Measurements from ENCODE around the gene PAK3. TPM values are rescaled to one million over a fixed set of nuclear protein-coding genes. Genes with fewer than 3 reads are reported as not detected.

Gene PAK3
- total and polyA plus RNA-seq, 4 experiments from 2014 or later = 1.00 to 1.5 (median 1.5) TPM

DNA sequence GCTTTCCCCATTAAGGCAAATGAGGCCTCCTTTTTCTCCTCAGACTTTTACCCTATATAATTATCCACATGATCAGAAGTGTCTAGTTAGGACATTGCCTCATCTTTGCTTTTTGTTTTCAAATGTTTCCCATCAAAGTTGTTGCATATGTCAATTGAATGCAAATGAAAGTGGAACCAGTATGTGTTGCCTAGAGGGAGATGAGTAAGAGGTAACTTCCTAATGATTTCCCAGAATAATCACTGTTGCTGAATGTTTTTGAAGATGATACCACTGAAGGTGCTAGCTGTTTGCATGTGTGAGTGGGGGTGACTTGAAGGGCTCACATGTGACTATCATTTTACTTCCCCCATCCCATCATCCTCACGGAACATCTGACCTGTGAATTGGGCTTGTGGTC, 33.9 kb downstream of the PAK3 start:
- Mint-ChIP-seq H3K27me3 (no peaks in the 10 kb centered on the region), H3K36me3 (peaks cover 0 to 2% of the 10 kb centered on the region in 2 donors), H3K4me1 (peaks cover 0 to 4% (median 0%) of the 10 kb centered on the region in 4 donors), H3K4me3 (no peak overlapping the region), H3K9me3 (no peaks in the 10 kb centered on the region), H3K27ac (no peak overlapping the region)
- intact Hi-C loops (cut with micrococcal nuclease) = no loop called here
- no peak overlapping the region for H3K4me3 ChIP-seq (ENCODE audit: low read length in 2 of 2)
- H3K4me1 ChIP-seq (ENCODE audit: insufficient read depth, low read length) = no peaks in the 10 kb centered on the region
- H3K36me3 ChIP-seq (ENCODE audit: insufficient read depth, low read length) = no peaks in the 10 kb centered on the region
- DNase-seq = no peak
- ChIA-PET CTCF (ENCODE audit: partially characterized antibody) (no interaction called here), POLR2A (ENCODE audit: partially characterized antibody) (no interaction called here)
- no peak overlapping the region for H3K27ac ChIP-seq (ENCODE audit: low read depth, low read length)
- no peaks in the 10 kb centered on the region for H3K9me3 ChIP-seq (ENCODE audit: control insufficient read depth in 1 of 2, low read length in 2 of 2)
- H3K27me3 ChIP-seq (ENCODE audit: insufficient read depth, low read length) = no peaks in the 10 kb centered on the region

DNA sequence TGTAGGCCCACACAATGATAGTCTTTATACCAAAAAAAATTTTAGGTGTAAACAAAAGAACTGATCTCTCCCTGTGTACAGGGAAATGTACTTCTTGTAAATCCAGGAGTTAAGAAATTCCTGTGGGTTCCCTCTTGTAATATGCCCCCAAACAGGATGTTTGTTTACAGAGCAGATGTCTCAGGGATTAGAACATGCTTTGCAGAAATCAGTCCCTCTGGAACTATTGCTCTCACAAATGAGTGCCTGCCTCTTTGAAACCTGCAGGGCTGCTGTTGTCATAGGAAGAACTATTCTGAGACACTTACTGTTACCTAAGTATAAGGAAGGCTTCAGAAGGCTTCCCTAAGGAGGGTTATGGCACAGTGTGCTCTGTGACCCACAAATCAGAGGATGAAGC, 35.6 kb downstream of the PAK3 start:
- ChIA-PET POLR2A (ENCODE audit: partially characterized antibody) (no interaction called here), CTCF (ENCODE audit: partially characterized antibody) (no interaction called here)
- H3K27me3 ChIP-seq (ENCODE audit: insufficient read depth, low read length) = no peaks in the 10 kb centered on the region
- Mint-ChIP-seq H3K4me1 (peaks cover 0 to 4% (median 0%) of the 10 kb centered on the region in 4 donors), H3K27me3 (no peaks in the 10 kb centered on the region), H3K36me3 (peaks cover 0 to 2% of the 10 kb centered on the region in 2 donors), H3K9me3 (no peaks in the 10 kb centered on the region), H3K4me3 (no peak overlapping the region), H3K27ac (no peak overlapping the region)
- DNase-seq = no peak
- intact Hi-C loops (cut with micrococcal nuclease) = no loop called here
- no peaks in the 10 kb centered on the region for H3K36me3 ChIP-seq (ENCODE audit: insufficient read depth, low read length)
- no peak overlapping the region for H3K4me3 ChIP-seq (ENCODE audit: low read length in 2 of 2)
- H3K9me3 ChIP-seq (ENCODE audit: control insufficient read depth in 1 of 2, low read length in 2 of 2) = no peaks in the 10 kb centered on the region
- no peak overlapping the region for H3K27ac ChIP-seq (ENCODE audit: low read depth, low read length)
- no peaks in the 10 kb centered on the region for H3K4me1 ChIP-seq (ENCODE audit: insufficient read depth, low read length)

DNA sequence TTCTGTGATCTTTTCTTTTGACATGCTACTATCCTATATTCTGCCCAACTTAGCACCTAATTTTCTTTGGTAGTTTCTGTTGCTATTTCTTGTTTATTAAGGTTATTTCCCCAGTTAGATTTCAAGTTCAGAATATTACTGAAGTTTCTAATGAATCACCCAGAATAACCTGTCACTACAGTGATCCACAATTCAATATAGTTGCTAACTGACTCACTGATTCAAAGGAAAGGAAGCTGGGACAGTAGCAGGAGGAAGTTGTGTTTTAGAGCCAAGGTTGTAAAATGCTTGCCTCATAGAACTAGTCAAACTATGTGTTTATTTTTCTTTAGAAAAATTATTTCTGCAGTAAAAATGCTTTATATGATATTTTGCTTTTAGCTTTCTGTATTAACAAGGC, 37.4 kb downstream of the PAK3 start:
- H3K9me3 ChIP-seq (ENCODE audit: control insufficient read depth in 1 of 2, low read length in 2 of 2) = no peaks in the 10 kb centered on the region
- no peak overlapping the region for H3K4me3 ChIP-seq (ENCODE audit: low read length in 2 of 2)
- Mint-ChIP-seq H3K36me3 (no peaks in the 10 kb centered on the region), H3K4me3 (no peak overlapping the region), H3K27ac (no peak overlapping the region), H3K27me3 (no peaks in the 10 kb centered on the region), H3K9me3 (no peaks in the 10 kb centered on the region), H3K4me1 (peaks cover 0 to 4% (median 0%) of the 10 kb centered on the region in 4 donors)
- H3K4me1 ChIP-seq (ENCODE audit: insufficient read depth, low read length) = no peaks in the 10 kb centered on the region
- intact Hi-C loops (cut with micrococcal nuclease) = no loop called here
- no peaks in the 10 kb centered on the region for H3K27me3 ChIP-seq (ENCODE audit: insufficient read depth, low read length)
- POLR2A ChIA-PET (ENCODE audit: partially characterized antibody) = no interaction called here
- no peak for DNase-seq
- CTCF ChIA-PET (ENCODE audit: partially characterized antibody) = no interaction called here
- H3K36me3 ChIP-seq (ENCODE audit: insufficient read depth, low read length) = no peaks in the 10 kb centered on the region
- no peak overlapping the region for H3K27ac ChIP-seq (ENCODE audit: low read depth, low read length)

- Histone ChIP-seq H3K27ac (ENCODE audit: low read depth, low read length) (no peak overlapping the region), H3K9me3 (ENCODE audit: control insufficient read depth in 1 of 2, low read length in 2 of 2) (no peaks in the 10 kb centered on the region), H3K36me3 (ENCODE audit: insufficient read depth, low read length) (no peaks in the 10 kb centered on the region), H3K4me1 (ENCODE audit: insufficient read depth, low read length) (no peaks in the 10 kb centered on the region), H3K4me3 (ENCODE audit: low read length in 2 of 2) (no peak overlapping the region), H3K27me3 (ENCODE audit: insufficient read depth, low read length) (no peaks in the 10 kb centered on the region)
- no peaks in the 10 kb centered on the region for H3K4me1 Mint-ChIP-seq
- POLR2A ChIA-PET (ENCODE audit: partially characterized antibody) = no interaction called here
- H3K4me3 Mint-ChIP-seq = no peak overlapping the region
- H3K27ac Mint-ChIP-seq = no peak overlapping the region
- CTCF ChIA-PET (ENCODE audit: partially characterized antibody) = no interaction called here
- no peaks in the 10 kb centered on the region for H3K27me3 Mint-ChIP-seq
- H3K9me3 Mint-ChIP-seq = no peaks in the 10 kb centered on the region
- no peaks in the 10 kb centered on the region for H3K36me3 Mint-ChIP-seq
- intact Hi-C loops (cut with micrococcal nuclease) = no loop called here
- DNase-seq = no peak
Measured at GRCh38 chrX:111145878-111146277, 49.9 kb downstream of the PAK3 start.

DNA sequence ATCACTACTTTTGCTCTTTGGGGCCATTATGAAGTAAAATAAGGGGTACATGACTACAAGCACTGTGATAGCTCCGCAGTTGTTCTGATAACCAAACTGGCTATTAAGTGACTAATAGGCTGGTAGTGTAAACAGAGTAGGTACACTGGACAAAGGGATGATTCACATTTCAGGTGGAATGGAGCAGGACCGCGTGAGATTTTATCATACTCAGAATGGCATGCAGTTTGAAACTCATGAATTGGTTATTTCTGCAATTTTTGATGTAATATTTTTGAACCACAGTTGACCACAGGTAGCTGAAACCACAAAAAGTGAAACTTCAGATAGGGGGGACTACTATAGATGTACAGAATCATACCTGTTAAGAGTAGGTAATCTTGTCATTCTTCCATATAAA, 55.8 kb downstream of the PAK3 start:
- Histone ChIP-seq H3K4me3 (ENCODE audit: low read length in 2 of 2) (no peak overlapping the region), H3K9me3 (ENCODE audit: control insufficient read depth in 1 of 2, low read length in 2 of 2) (no peaks in the 10 kb centered on the region), H3K27me3 (ENCODE audit: insufficient read depth, low read length) (no peaks in the 10 kb centered on the region), H3K36me3 (ENCODE audit: insufficient read depth, low read length) (no peaks in the 10 kb centered on the region), H3K4me1 (ENCODE audit: insufficient read depth, low read length) (no peaks in the 10 kb centered on the region), H3K27ac (ENCODE audit: low read depth, low read length) (no peak overlapping the region)
- ChIA-PET CTCF (ENCODE audit: partially characterized antibody) (no interaction called here), POLR2A (ENCODE audit: partially characterized antibody) (no interaction called here)
- Mint-ChIP-seq H3K27me3 (no peaks in the 10 kb centered on the region), H3K36me3 (no peaks in the 10 kb centered on the region), H3K4me3 (no peak overlapping the region), H3K9me3 (no peaks in the 10 kb centered on the region), H3K4me1 (no peaks in the 10 kb centered on the region), H3K27ac (no peak overlapping the region)
- intact Hi-C loops (cut with micrococcal nuclease) = no loop called here
- no peak for DNase-seq

GRCh38 chrX:111159232-111159631, 63.2 kb downstream of the PAK3 start:
- no peak overlapping the region for H3K4me3 Mint-ChIP-seq
- Histone ChIP-seq H3K27ac (ENCODE audit: low read depth, low read length) (no peak overlapping the region), H3K4me3 (ENCODE audit: low read length in 2 of 2) (no peak overlapping the region), H3K36me3 (ENCODE audit: insufficient read depth, low read length) (no peaks in the 10 kb centered on the region), H3K9me3 (ENCODE audit: control insufficient read depth in 1 of 2, low read length in 2 of 2) (no peaks in the 10 kb centered on the region), H3K4me1 (ENCODE audit: insufficient read depth, low read length) (no peaks in the 10 kb centered on the region), H3K27me3 (ENCODE audit: insufficient read depth, low read length) (no peaks in the 10 kb centered on the region)
- CTCF ChIA-PET (ENCODE audit: partially characterized antibody) = no interaction called here
- no peaks in the 10 kb centered on the region for H3K36me3 Mint-ChIP-seq
- POLR2A ChIA-PET (ENCODE audit: partially characterized antibody) = no interaction called here
- H3K4me1 Mint-ChIP-seq = no peaks in the 10 kb centered on the region
- intact Hi-C loops (cut with micrococcal nuclease) = no loop called here
- no peak overlapping the region for H3K27ac Mint-ChIP-seq
- no peak for DNase-seq
- no peaks in the 10 kb centered on the region for H3K27me3 Mint-ChIP-seq
- H3K9me3 Mint-ChIP-seq = no peaks in the 10 kb centered on the region

- POLR2A ChIA-PET (ENCODE audit: partially characterized antibody) = no interaction called here
- Histone ChIP-seq H3K27me3 (ENCODE audit: insufficient read depth, low read length) (no peaks in the 10 kb centered on the region), H3K36me3 (ENCODE audit: insufficient read depth, low read length) (no peaks in the 10 kb centered on the region), H3K27ac (ENCODE audit: low read depth, low read length) (no peak overlapping the region), H3K9me3 (ENCODE audit: control insufficient read depth in 1 of 2, low read length in 2 of 2) (no peaks in the 10 kb centered on the region), H3K4me3 (ENCODE audit: low read length in 2 of 2) (no peak overlapping the region), H3K4me1 (ENCODE audit: insufficient read depth, low read length) (no peaks in the 10 kb centered on the region)
- no peaks in the 10 kb centered on the region for H3K27me3 Mint-ChIP-seq
- H3K4me1 Mint-ChIP-seq = no peaks in the 10 kb centered on the region
- CTCF ChIA-PET (ENCODE audit: partially characterized antibody) = no interaction called here
- H3K27ac Mint-ChIP-seq = no peak overlapping the region
- H3K4me3 Mint-ChIP-seq = no peak overlapping the region
- H3K36me3 Mint-ChIP-seq = no peaks in the 10 kb centered on the region
- H3K9me3 Mint-ChIP-seq = no peaks in the 10 kb centered on the region
- intact Hi-C loops (cut with micrococcal nuclease) = no loop called here
- DNase-seq = no peak
Measured at GRCh38 chrX:111164728-111165127, 68.7 kb downstream of the PAK3 start.

DNA sequence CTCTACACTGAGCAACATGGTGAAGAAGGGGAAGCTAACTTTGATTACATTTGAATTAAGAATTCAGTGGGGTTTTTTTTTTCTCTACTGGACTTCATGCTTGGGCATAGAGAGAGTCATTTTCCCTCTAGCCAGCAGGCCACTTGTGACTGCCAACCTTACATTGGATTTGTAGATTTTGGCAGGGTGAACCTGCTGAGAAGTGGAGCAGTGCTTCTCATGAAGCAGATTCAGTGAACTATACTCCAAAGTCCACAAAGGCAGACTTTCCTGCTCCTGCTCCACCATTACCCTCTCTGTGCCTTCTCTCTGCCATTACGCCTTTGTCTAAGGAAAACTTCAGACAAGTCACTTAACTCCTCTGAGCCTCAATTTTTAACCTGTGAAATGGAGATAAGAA, 69.9 kb downstream of the PAK3 start:
- no peak overlapping the region for H3K4me3 Mint-ChIP-seq
- Histone ChIP-seq H3K9me3 (ENCODE audit: control insufficient read depth in 1 of 2, low read length in 2 of 2) (no peaks in the 10 kb centered on the region), H3K4me3 (ENCODE audit: low read length in 2 of 2) (no peak overlapping the region), H3K27ac (ENCODE audit: low read depth, low read length) (no peak overlapping the region), H3K27me3 (ENCODE audit: insufficient read depth, low read length) (no peaks in the 10 kb centered on the region), H3K36me3 (ENCODE audit: insufficient read depth, low read length) (no peaks in the 10 kb centered on the region), H3K4me1 (ENCODE audit: insufficient read depth, low read length) (no peaks in the 10 kb centered on the region)
- H3K27me3 Mint-ChIP-seq = no peaks in the 10 kb centered on the region
- no peak overlapping the region for H3K27ac Mint-ChIP-seq
- no peak for DNase-seq
- intact Hi-C loops (cut with micrococcal nuclease) = no loop called here
- no peaks in the 10 kb centered on the region for H3K9me3 Mint-ChIP-seq
- H3K4me1 Mint-ChIP-seq = no peaks in the 10 kb centered on the region
- CTCF ChIA-PET (ENCODE audit: partially characterized antibody) = interaction anchor here (1.2 kb wide), 1 partner anchor 67 kb away, joined by 3 read pairs; no protein-coding TSS in a partner anchor
- H3K36me3 Mint-ChIP-seq = no peaks in the 10 kb centered on the region
- POLR2A ChIA-PET (ENCODE audit: partially characterized antibody) = no interaction called here

All from CD4-positive, alpha-beta memory T cell (primary cell).